ENCODE measurements around the gene MORN1.

Gene MORN1

GRCh38 chr1:2340918-2341254 is 50.5 kb downstream of the MORN1 start:
- H3K79me2 ChIP-seq (ENCODE audit: low read length): no peaks in the 10 kb centered on the region
- no peaks in the 10 kb centered on the region for H3K4me1 ChIP-seq (ENCODE audit: low read length)
- peaks cover 97% of the 10 kb centered on the region for H3K27me3 ChIP-seq (replicated peaks; ENCODE audit: insufficient read depth, low read length)
- no peak for DNase-seq
- no peaks in the 10 kb centered on the region for H3K36me3 ChIP-seq (replicated peaks; ENCODE audit: insufficient read depth, low read length)
- H3K9me3 ChIP-seq (replicated peaks; ENCODE audit: insufficient read depth, low read length): no peaks in the 10 kb centered on the region
- TF ChIP-seq EZH2phosphoT487 (IDR thresholded peaks at IDR 0.05; ENCODE audit: low read length): no peak
- TF ChIP-seq EZH2 (optimal IDR thresholded peaks at IDR 0.05; ENCODE audit: low read depth, low read length): no peak
- no peak for TF ChIP-seq CTCF (IDR thresholded peaks at IDR 0.05; ENCODE audit: low read length)
- H3F3A ChIP-seq (ENCODE audit: insufficient read depth, low read length): no peaks in the 10 kb centered on the region
- H3K4me2 ChIP-seq (ENCODE audit: low read depth, low read length): no peak overlapping the region
- H2AFZ ChIP-seq (ENCODE audit: low read length): no peak overlapping the region
- H3K27ac ChIP-seq (ENCODE audit: low read length): no peak overlapping the region
- no peaks in the 10 kb centered on the region for H4K20me1 ChIP-seq (ENCODE audit: insufficient read depth, low read length)
- no peak overlapping the region for H3K4me3 ChIP-seq (ENCODE audit: low read length)
- no peak overlapping the region for H3K9ac ChIP-seq (ENCODE audit: low read length)
- H3K9me2 ChIP-seq (replicated peaks; ENCODE audit: insufficient read depth, low read length): no peaks in the 10 kb centered on the region

GRCh38 chr1:2340086-2340917 is 51.1 kb downstream of the MORN1 start:
- Histone ChIP-seq H3K4me3 (ENCODE audit: low read length) (no peak overlapping the region), H3K9me3 (replicated peaks; ENCODE audit: insufficient read depth, low read length) (no peaks in the 10 kb centered on the region), H3K36me3 (replicated peaks; ENCODE audit: insufficient read depth, low read length) (no peaks in the 10 kb centered on the region), H3K9ac (ENCODE audit: low read length) (no peak overlapping the region), H3K27ac (ENCODE audit: low read length) (no peak overlapping the region), H3K4me1 (ENCODE audit: low read length) (no peaks in the 10 kb centered on the region), H3K4me2 (ENCODE audit: low read depth, low read length) (no peak overlapping the region), H3K9me2 (replicated peaks; ENCODE audit: insufficient read depth, low read length) (no peaks in the 10 kb centered on the region), H3F3A (ENCODE audit: insufficient read depth, low read length) (no peaks in the 10 kb centered on the region), H2AFZ (ENCODE audit: low read length) (no peak overlapping the region), H3K27me3 (replicated peaks; ENCODE audit: insufficient read depth, low read length) (peaks cover 97% of the 10 kb centered on the region), H4K20me1 (ENCODE audit: insufficient read depth, low read length) (no peaks in the 10 kb centered on the region), H3K79me2 (ENCODE audit: low read length) (no peaks in the 10 kb centered on the region)
- DNase-seq: no peak
- TF ChIP-seq EZH2phosphoT487 (IDR thresholded peaks at IDR 0.05; ENCODE audit: low read length) (no peak), CTCF (IDR thresholded peaks at IDR 0.05; ENCODE audit: low read length) (no peak), EZH2 (optimal IDR thresholded peaks at IDR 0.05; ENCODE audit: low read depth, low read length) (no peak)

- no peak overlapping the region for H3K4me3 ChIP-seq (ENCODE audit: low read length)
- no peak overlapping the region for H3K27ac ChIP-seq (ENCODE audit: low read length)
- H2AFZ ChIP-seq (ENCODE audit: low read length): no peak overlapping the region
- no peak overlapping the region for H3K4me2 ChIP-seq (ENCODE audit: low read depth, low read length)
- H3F3A ChIP-seq (ENCODE audit: insufficient read depth, low read length): peaks cover 5% of the 10 kb centered on the region
- no peaks in the 10 kb centered on the region for H4K20me1 ChIP-seq (ENCODE audit: insufficient read depth, low read length)
- no peaks in the 10 kb centered on the region for H3K36me3 ChIP-seq (replicated peaks; ENCODE audit: insufficient read depth, low read length)
- H3K9me2 ChIP-seq (replicated peaks; ENCODE audit: insufficient read depth, low read length): no peaks in the 10 kb centered on the region
- no peak for TF ChIP-seq EZH2 (optimal IDR thresholded peaks at IDR 0.05; ENCODE audit: low read depth, low read length)
- no peak for TF ChIP-seq EZH2phosphoT487 (IDR thresholded peaks at IDR 0.05; ENCODE audit: low read length)
- no peak for TF ChIP-seq CTCF (IDR thresholded peaks at IDR 0.05; ENCODE audit: low read length)
- no peaks in the 10 kb centered on the region for H3K4me1 ChIP-seq (ENCODE audit: low read length)
- DNase-seq: no peak
- no peaks in the 10 kb centered on the region for H3K79me2 ChIP-seq (ENCODE audit: low read length)
- H3K27me3 ChIP-seq (replicated peaks; ENCODE audit: insufficient read depth, low read length): peaks cover 97% of the 10 kb centered on the region
- H3K9me3 ChIP-seq (replicated peaks; ENCODE audit: insufficient read depth, low read length): no peaks in the 10 kb centered on the region
- no peak overlapping the region for H3K9ac ChIP-seq (ENCODE audit: low read length)
These were observed 51.9 kb downstream of the MORN1 start for GRCh38 chr1:2339206-2340085.

Measured in MM.1S (cell line).